GM12801 (cell line): ENCODE data around the gene KHNYN.

ENCODE experiments used
- CTCF ChIP-seq: IDR thresholded peaks from one replicate; pipeline ENCODE4 v1.5.1; 2011; ENCODE audit warnings: control low read depth; ENCODE audit not compliant: insufficient read length; ENCODE audit errors: extremely low read depth

KHNYN gene

GRCh38 chr14:24463884-24464785 lies 34.4 kb downstream of the KHNYN start:
- no peak for TF ChIP-seq CTCF

- no peak for TF ChIP-seq CTCF
These were observed 35.6 kb downstream of the KHNYN start for GRCh38 chr14:24465368-24465767.

- TF ChIP-seq CTCF, result no peak
These were observed 36.1 kb downstream of the KHNYN start for GRCh38 chr14:24465805-24466204.

GRCh38 chr14:24473211-24473610 lies 43.5 kb downstream of the KHNYN start:
- no peak for TF ChIP-seq CTCF

- no peak for TF ChIP-seq CTCF
These were observed 45.5 kb downstream of the KHNYN start for GRCh38 chr14:24475261-24475660.

GRCh38 chr14:24481622-24482324 lies 52.0 kb downstream of the KHNYN start:
- no peak for TF ChIP-seq CTCF

- no peak for TF ChIP-seq CTCF
These were observed 54.0 kb downstream of the KHNYN start for GRCh38 chr14:24483604-24484252.
